IMR-90 (cell line): ENCODE data around the gene SPRY1. TPM values are rescaled to one million over a fixed set of nuclear protein-coding genes. Genes with fewer than 3 reads are reported as not detected.

Source experiments
- ATAC-seq: fragments of 200-7000 bp; cut with Tn5 transposase; 2 replicates; pipeline ENCODE4 v1.9.1; 2020; ENCODE audit warnings: low read depth, mild to moderate bottlenecking, moderate library complexity
- BruUV-seq: library from RNA; stranded (reverse); fragments of 400-500 nt; replicated peaks from 2 replicates; lab custom pipeline; 2021; lab: Mats Ljungman, UMichigan
- CTCF ChIA-PET: fragments of 300-600 bp; formaldehyde crosslinking; extraction: SDS; loops from one replicate; lab custom pipeline; 2021; ENCODE audit warnings: antibody characterized with exemption; lab: Yijun Ruan, JAX
- POLR2A ChIA-PET: fragments of 300-600 bp; sonication (Branson Sonifier 250); formaldehyde crosslinking; loops from one replicate; lab custom pipeline; 2022; ENCODE audit warnings: antibody characterized with exemption; ENCODE audit not compliant: unreplicated experiment; lab: Charles Lee
- DNase-seq: peaks from one replicate; pipeline ENCODE4 v3.0.0; 2013
- H2AFZ ChIP-seq: replicated peaks from 2 replicates; pipeline ENCODE3; 2013; ENCODE audit warnings: low read length, mild to moderate bottlenecking; ENCODE audit not compliant: poor library complexity
- H2AK5ac ChIP-seq: 2 replicates; pipeline ENCODE4 v1.6.1; 2013; ENCODE audit warnings: low read depth, low read length, inconsistent platforms
- H2AK9ac ChIP-seq: replicated peaks from 2 replicates; pipeline ENCODE3; 2013; ENCODE audit warnings: mild to moderate bottlenecking, low read depth, low read length, moderate library complexity; ENCODE audit not compliant: poor library complexity
- H2BK120ac ChIP-seq: 2 replicates; pipeline ENCODE4 v1.6.1; 2013; ENCODE audit warnings: low read depth, low read length, inconsistent platforms
- H2BK15ac ChIP-seq: 3 replicates; pipeline ENCODE4 v1.6.1; 2013; ENCODE audit warnings: low read depth, low read length, inconsistent platforms
- H2BK20ac ChIP-seq: 2 replicates; pipeline ENCODE4 v1.6.1; 2013; ENCODE audit warnings: low read depth, mild to moderate bottlenecking, inconsistent platforms, low read length, moderate library complexity
- H2BK5ac ChIP-seq: 2 replicates; pipeline ENCODE4 v1.6.1; 2013; ENCODE audit warnings: mild to moderate bottlenecking, low read depth, low read length, inconsistent platforms; ENCODE audit not compliant: poor library complexity, severe bottlenecking
- H3K14ac ChIP-seq: replicated peaks from 2 replicates; pipeline ENCODE4 v1.6.1; 2013; ENCODE audit warnings: low read depth, low read length, inconsistent platforms
- H3K18ac ChIP-seq: 2 replicates; pipeline ENCODE4 v1.6.1; 2013; ENCODE audit warnings: low read depth, low read length, control low read depth
- H3K23ac ChIP-seq: 2 replicates; pipeline ENCODE4 v1.6.1; 2013; ENCODE audit warnings: low read depth, low read length, inconsistent platforms
- H3K27ac ChIP-seq: 2 replicates; pipeline ENCODE4 v1.5.1; 2013; ENCODE audit warnings: mild to moderate bottlenecking, control low read depth, low read length; ENCODE audit not compliant: insufficient read depth
- H3K27me3 ChIP-seq: 2 replicates; pipeline ENCODE4 v1.6.1; 2013; ENCODE audit warnings: low read length; ENCODE audit not compliant: control insufficient read depth, insufficient read depth
- H3K36me3 ChIP-seq: 2 replicates; pipeline ENCODE4 v1.6.1; 2013; ENCODE audit warnings: low read length, mixed read lengths; ENCODE audit not compliant: control insufficient read depth, insufficient read depth
- H3K4ac ChIP-seq: 2 replicates; pipeline ENCODE4 v1.6.1; 2013; ENCODE audit warnings: low read depth, low read length, inconsistent platforms
- H3K4me1 ChIP-seq: 2 replicates; pipeline ENCODE4 v1.6.1; 2013; ENCODE audit warnings: low read length, mixed read lengths; ENCODE audit not compliant: control insufficient read depth, insufficient read depth
- H3K4me2 ChIP-seq: 2 replicates; pipeline ENCODE4 v1.6.1; 2013; ENCODE audit warnings: low read depth, mild to moderate bottlenecking, control low read depth, low read length, moderate library complexity
- H3K4me3 ChIP-seq: 2 replicates; pipeline ENCODE4 v1.5.1; 2013; ENCODE audit warnings: low read depth, mild to moderate bottlenecking, control low read depth, low read length, moderate library complexity; ENCODE audit not compliant: insufficient read depth
- H3K56ac ChIP-seq: 2 replicates; pipeline ENCODE4 v1.6.1; 2013; ENCODE audit warnings: low read length, inconsistent platforms; ENCODE audit not compliant: insufficient read depth; ENCODE audit errors: extremely low read depth
- H3K79me1 ChIP-seq, 2 experiments: 2 replicates each; pipeline ENCODE4 v1.6.1; 2013; ENCODE audit warnings: low read length in 2 of 2, inconsistent platforms in 1 of 2, low read depth in 1 of 2
- H3K9ac ChIP-seq: 2 replicates; pipeline ENCODE4 v1.6.1; 2013; ENCODE audit warnings: low read depth, low read length, control low read depth
- H3K9me1 ChIP-seq: 2 replicates; pipeline ENCODE4 v1.6.1; 2013; ENCODE audit warnings: low read length, inconsistent platforms; ENCODE audit not compliant: insufficient read depth
- H3K9me3 ChIP-seq: 2 replicates; pipeline ENCODE4 v1.6.1; 2013; ENCODE audit warnings: low read length; ENCODE audit not compliant: control insufficient read depth, insufficient read depth
- H4K20me1 ChIP-seq: 2 replicates; pipeline ENCODE4 v1.6.1; 2013; ENCODE audit warnings: low read length, inconsistent platforms; ENCODE audit not compliant: insufficient read depth
- H4K5ac ChIP-seq: 2 replicates; pipeline ENCODE4 v1.6.1; 2013; ENCODE audit warnings: mild to moderate bottlenecking, low read depth, low read length, control low read depth
- H4K8ac ChIP-seq, 2 experiments: 2 replicates each; pipeline ENCODE4 v1.6.1; 2013; ENCODE audit warnings: low read depth in 2 of 2, low read length in 2 of 2, control low read depth in 1 of 2, inconsistent platforms in 1 of 2
- H4K91ac ChIP-seq: 2 replicates; pipeline ENCODE4 v1.6.1; 2013; ENCODE audit warnings: low read depth, low read length, inconsistent platforms; ENCODE audit not compliant: insufficient read depth
- BHLHE40 ChIP-seq: fragments of 150-350 bp; IDR thresholded peaks from 2 replicates; pipeline ENCODE4 v1.6.1; 2016; ENCODE audit warnings: mild to moderate bottlenecking, low read depth, low read length
- MXI1 ChIP-seq: IDR thresholded peaks from 2 replicates; pipeline ENCODE4 v1.6.1; 2012; ENCODE audit warnings: low read depth, mild to moderate bottlenecking, low read length, moderate library complexity, borderline replicate concordance
- RAD21 ChIP-seq: IDR thresholded peaks from 2 replicates; pipeline ENCODE4 v1.6.1; 2012; ENCODE audit warnings: low read length, improper control_type of control experiment
- RFX5 ChIP-seq: IDR thresholded peaks from 2 replicates; pipeline ENCODE4 v1.8.0; 2012; ENCODE audit warnings: low read depth, mild to moderate bottlenecking, low read length, moderate library complexity
- WGBS, 2 experiments: methylation state at CpG; one replicate each; pipeline versions ENCODE4 v1.1.5 to v1.1.7; 2013; ENCODE audit warnings: missing lambda C conversion rate in 2 of 2; ENCODE audit not compliant: insufficient read length in 1 of 2; ENCODE audit errors: extremely low coverage in 2 of 2; 5-methylcytosine and 5-hydroxymethylcytosine counted together
- dilution Hi-C: fragments of 300-500 bp; cut with HindIII; formaldehyde crosslinking; loops from one replicate; pipeline ENCODE4 v1.14.3; 2018; ENCODE audit warnings: low sequenced_read_pairs; ENCODE audit not compliant: unreplicated experiment
- in situ Hi-C: fragments of 300-500 bp; cut with MboI; formaldehyde crosslinking; loops from 3 replicates; pipeline ENCODE4 v1.14.3; 2019; ENCODE audit warnings: low sequenced_read_pairs, inconsistent platforms, mixed read lengths
- intact Hi-C: fragments of 100-400 bp; cut with micrococcal nuclease; formaldehyde crosslinking; loops from 2 replicates; pipeline ENCODE4 v1.10.0; 2022
- polyA plus RNA-seq, 3 experiments: library from polyadenylated mRNA; depleted of rRNA; stranded (reverse); fragments of >200 nt; gene quantifications; 2 replicates each; pipeline ENCODE4 v1.2.3, GENCODE V29; 2012; ENCODE audit warnings: low replicate concordance in 1 of 3
- total RNA-seq: library from RNA; depleted of rRNA; stranded (reverse); fragments of >200 nt; gene quantifications from 2 replicates; pipeline ENCODE4 v1.2.3, GENCODE V29; 2012
- TF ChIP-seq, protein P1 (sequence below): fragments of 150-350 bp; IDR thresholded peaks from 2 replicates; pipeline ENCODE4 v1.6.1; 2017; ENCODE audit warnings: mild to moderate bottlenecking, antibody characterized with exemption, low read length, low read depth

Gene SPRY1
- total and polyA plus RNA-seq, 2 of the 4 experiments (the other 2 are of a cell fraction), result 1.4 to 2.2 TPM

DNA sequence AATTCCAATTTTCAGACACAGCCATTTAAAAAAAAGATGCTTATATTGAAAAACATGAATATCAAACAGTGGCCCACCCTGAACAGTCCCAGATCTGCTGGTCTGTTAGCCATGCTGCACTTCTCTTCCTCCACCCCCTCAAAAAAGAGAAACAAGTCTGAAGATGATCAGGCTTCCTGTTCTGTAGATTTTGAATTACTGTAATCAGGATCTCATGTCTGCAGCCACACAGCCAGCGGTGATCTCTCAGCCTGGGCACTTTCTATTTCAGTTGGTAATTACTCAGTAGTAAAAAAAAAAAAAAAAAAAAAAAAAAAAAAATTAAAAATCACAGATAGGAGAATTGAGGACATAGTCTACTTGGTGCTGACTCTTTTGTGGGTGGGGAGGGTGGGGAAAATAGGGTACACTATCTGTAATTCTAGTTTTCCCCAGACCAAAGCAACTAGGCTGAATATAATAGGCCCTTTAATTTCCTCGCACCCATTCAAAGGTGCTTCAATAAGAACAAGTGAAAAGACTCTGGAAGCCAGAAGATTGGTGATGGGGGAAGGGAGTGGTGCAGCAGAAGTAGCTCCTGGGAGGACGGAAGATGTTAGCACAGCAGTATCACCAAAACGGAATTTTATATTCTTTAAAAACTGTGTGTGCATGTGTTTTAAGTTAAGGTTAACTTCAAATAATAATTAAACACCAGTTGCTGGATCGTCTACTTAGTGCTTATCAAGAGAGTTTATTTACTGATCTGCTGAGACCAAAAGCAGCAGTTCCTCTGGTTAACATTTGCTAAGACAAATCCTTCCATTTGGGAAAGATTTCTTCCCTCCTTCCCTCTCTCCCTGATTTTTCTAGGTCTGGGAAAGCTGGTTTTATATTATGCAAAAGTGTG is 47.0 kb downstream of the SPRY1 start:
- peak overlapping the region; percentile 63 to 77; a peak in 3 of 4 replicates for H4K8ac ChIP-seq
- no peak overlapping the region for H3K9ac ChIP-seq
- peaks cover 4% of the 10 kb centered on the region for H3K4me1 ChIP-seq
- no TSS peak for BruUV-seq
- no peaks in the 10 kb centered on the region for H3K9me3 ChIP-seq
- H3K4me2 ChIP-seq, result peak overlapping the region; percentile 59
- H2AK9ac ChIP-seq, result no peak overlapping the region
- H3K79me1 ChIP-seq, result no peaks in the 10 kb centered on the region
- dilution Hi-C loops, result no loop called here
- H4K20me1 ChIP-seq, result no peaks in the 10 kb centered on the region
- peak overlapping the region; percentile 78 for H2BK15ac ChIP-seq
- H3K27ac ChIP-seq, result peak overlapping the region; percentile 73; the same call in 1 of the 2 replicates
- H2BK120ac ChIP-seq, result peak overlapping the region; percentile 69
- H3K14ac ChIP-seq, result peak overlapping the region; percentile 90
- H4K5ac ChIP-seq, result peak overlapping the region; percentile 9; the same call in 1 of the 2 replicates
- CTCF ChIA-PET, result no interaction called here
- H2AFZ ChIP-seq, result peak overlapping the region; percentile 86
- no peak overlapping the region for H4K91ac ChIP-seq
- ATAC-seq (peak; percentile 59), DNase-seq (peak; percentile 21)
- POLR2A ChIA-PET, result interaction anchor here (0.5 kb wide), 1 partner anchor 34 kb away, joined by 3 read pairs; no protein-coding TSS in a partner anchor
- peak overlapping the region; percentile 62; the same call in 1 of the 2 replicates for H3K4ac ChIP-seq
- H3K36me3 ChIP-seq, result no peaks in the 10 kb centered on the region
- H2BK20ac ChIP-seq, result peak overlapping the region; percentile 55; the same call in 1 of the 2 replicates
- H3K4me3 ChIP-seq, result no peak overlapping the region
- TF ChIP-seq RAD21 (no peak), MXI1 (no peak), RFX5 (no peak), BHLHE40 (no peak)
- TF ChIP-seq, protein P1, sequence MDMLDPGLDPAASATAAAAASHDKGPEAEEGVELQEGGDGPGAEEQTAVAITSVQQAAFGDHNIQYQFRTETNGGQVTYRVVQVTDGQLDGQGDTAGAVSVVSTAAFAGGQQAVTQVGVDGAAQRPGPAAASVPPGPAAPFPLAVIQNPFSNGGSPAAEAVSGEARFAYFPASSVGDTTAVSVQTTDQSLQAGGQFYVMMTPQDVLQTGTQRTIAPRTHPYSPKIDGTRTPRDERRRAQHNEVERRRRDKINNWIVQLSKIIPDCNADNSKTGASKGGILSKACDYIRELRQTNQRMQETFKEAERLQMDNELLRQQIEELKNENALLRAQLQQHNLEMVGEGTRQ, result no peak
- intact Hi-C loops, result no loop called here
- no peak overlapping the region for H2BK5ac ChIP-seq
- H3K27me3 ChIP-seq, result no peaks in the 10 kb centered on the region
- in situ Hi-C loops, result no loop called here
- peak overlapping the region; percentile 53 for H3K18ac ChIP-seq
- no peak overlapping the region; the same call in 1 of the 2 replicates for H3K56ac ChIP-seq
- H3K23ac ChIP-seq, result no peak overlapping the region
- H2AK5ac ChIP-seq, result peak overlapping the region; percentile 74; the same call in 1 of the 2 replicates
- H3K9me1 ChIP-seq, result 0 out of 2 replicates have a peak, but pooled peaks cover 3% of the 10 kb centered on the region
- no CpG with 5 or more reads among the region's 5 CpGs for WGBS, 2 experiments
